Measurements from ENCODE around the gene TSPAN32. TPM values are rescaled to one million over a fixed set of nuclear protein-coding genes. Genes with fewer than 3 reads are reported as not detected.

The TSPAN32 gene
- total RNA-seq, 1 experiment from 2014 or later, result not detected

GRCh38 chr11:2300290-2300935 is 1.4 kb upstream of the TSPAN32 start:
- Histone ChIP-seq H3K36me3 (ENCODE audit: control insufficient read depth, insufficient read depth, low read length) (no peaks in the 10 kb centered on the region), H3K4me1 (ENCODE audit: control insufficient read depth, insufficient read depth, low read length) (no peaks in the 10 kb centered on the region), H3K4me3 (ENCODE audit: low read depth in 2 of 2, low read length in 2 of 2) (no peak overlapping the region), H3K9me3 (ENCODE audit: control insufficient read depth, insufficient read depth, low read depth, low read length) (no peaks in the 10 kb centered on the region), H3K27me3 (ENCODE audit: control insufficient read depth, insufficient read depth, low read length) (peaks cover 2% of the 10 kb centered on the region; the same call in 1 of the 2 replicates), H3K27ac (ENCODE audit: low read length) (no peak overlapping the region)
- in situ Hi-C loops (cut with HindIII; ENCODE audit: low pct_unique_long_range_greater_than_20kb, low sequenced_read_pairs), result no loop called here
- TF ChIP-seq REST (IDR thresholded peaks at IDR 0.05; ENCODE audit: insufficient read depth in 1 of 2, low read depth in 2 of 2, low read length in 1 of 2), result no peak
- TF ChIP-seq POLR2AphosphoS5 (IDR thresholded peaks at IDR 0.05; ENCODE audit: low read depth, low read length), result no peak
- TF ChIP-seq, protein P1, sequence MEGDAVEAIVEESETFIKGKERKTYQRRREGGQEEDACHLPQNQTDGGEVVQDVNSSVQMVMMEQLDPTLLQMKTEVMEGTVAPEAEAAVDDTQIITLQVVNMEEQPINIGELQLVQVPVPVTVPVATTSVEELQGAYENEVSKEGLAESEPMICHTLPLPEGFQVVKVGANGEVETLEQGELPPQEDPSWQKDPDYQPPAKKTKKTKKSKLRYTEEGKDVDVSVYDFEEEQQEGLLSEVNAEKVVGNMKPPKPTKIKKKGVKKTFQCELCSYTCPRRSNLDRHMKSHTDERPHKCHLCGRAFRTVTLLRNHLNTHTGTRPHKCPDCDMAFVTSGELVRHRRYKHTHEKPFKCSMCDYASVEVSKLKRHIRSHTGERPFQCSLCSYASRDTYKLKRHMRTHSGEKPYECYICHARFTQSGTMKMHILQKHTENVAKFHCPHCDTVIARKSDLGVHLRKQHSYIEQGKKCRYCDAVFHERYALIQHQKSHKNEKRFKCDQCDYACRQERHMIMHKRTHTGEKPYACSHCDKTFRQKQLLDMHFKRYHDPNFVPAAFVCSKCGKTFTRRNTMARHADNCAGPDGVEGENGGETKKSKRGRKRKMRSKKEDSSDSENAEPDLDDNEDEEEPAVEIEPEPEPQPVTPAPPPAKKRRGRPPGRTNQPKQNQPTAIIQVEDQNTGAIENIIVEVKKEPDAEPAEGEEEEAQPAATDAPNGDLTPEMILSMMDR (IDR thresholded peaks at IDR 0.05), result no peak
- no peak for TF ChIP-seq TCF7L2 (IDR thresholded peaks at IDR 0.05; ENCODE audit: low read depth, low read length)
- TF ChIP-seq SIN3A (IDR thresholded peaks at IDR 0.05; ENCODE audit: borderline replicate concordance, insufficient read depth, low read depth, low read length), result no peak
- DNase-seq (ENCODE audit: low read depth, low spot score) (no peak), ATAC-seq (no peak)
- intact Hi-C loops (cut with micrococcal nuclease; ENCODE audit: unreplicated experiment), result no loop called here
- CTCF ChIA-PET, result interaction anchor here (2.9 to 3.8 kb wide), 2 partner anchors 114 to 119 kb away, joined by 9 to 21 read pairs; no protein-coding TSS in a partner anchor
- no TSS peak for BruUV-seq (replicated peaks)
- POLR2A ChIA-PET, result interaction anchor here (0.5 kb wide), 1 partner anchor 71 kb away, joined by 3 read pairs; no protein-coding TSS in a partner anchor

DNA sequence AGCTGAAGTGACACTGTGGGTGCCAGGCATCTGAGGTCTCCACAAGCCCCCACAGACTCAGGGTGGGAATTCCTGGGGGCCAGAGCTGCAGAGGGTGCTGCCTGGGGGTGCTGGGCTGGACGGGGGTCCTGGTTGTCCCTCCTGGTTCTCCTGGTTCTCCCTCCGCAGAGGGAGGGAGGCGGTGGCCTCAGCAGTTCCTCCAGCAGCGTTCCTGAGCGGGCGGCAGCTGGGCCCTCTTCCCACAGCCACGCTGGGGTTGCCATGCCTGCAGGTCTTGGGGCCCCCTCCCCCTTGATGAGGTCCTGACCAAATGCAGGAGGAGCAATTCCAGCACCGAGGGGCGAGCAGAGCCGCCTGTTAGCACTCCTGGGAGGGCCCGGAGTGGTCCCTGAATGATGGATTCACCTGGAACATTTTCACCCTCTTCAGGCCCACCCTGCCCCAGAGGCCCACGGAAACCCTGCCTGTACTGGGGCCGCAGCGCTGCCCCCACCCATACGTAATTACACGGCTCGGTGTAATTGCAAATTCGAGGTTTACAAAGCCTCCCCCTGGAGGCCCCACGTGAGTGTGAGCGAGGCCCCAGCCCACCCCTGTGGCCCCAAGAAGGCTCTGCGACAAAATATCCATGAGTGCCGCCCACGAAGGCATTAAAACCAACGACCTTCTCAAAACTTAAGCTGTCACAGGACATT is 730 bp upstream of the TSPAN32 start:
- no peak overlapping the region for H3K4me3 ChIP-seq (ENCODE audit: low read depth in 2 of 2, low read length in 2 of 2)
- no peaks in the 10 kb centered on the region for H3K4me1 ChIP-seq (ENCODE audit: control insufficient read depth, insufficient read depth, low read length)
- TF ChIP-seq REST (IDR thresholded peaks at IDR 0.05; ENCODE audit: insufficient read depth in 1 of 2, low read depth in 2 of 2, low read length in 1 of 2) (no peak), TCF7L2 (IDR thresholded peaks at IDR 0.05; ENCODE audit: low read depth, low read length) (no peak), SIN3A (IDR thresholded peaks at IDR 0.05; ENCODE audit: borderline replicate concordance, insufficient read depth, low read depth, low read length) (no peak), POLR2AphosphoS5 (IDR thresholded peaks at IDR 0.05; ENCODE audit: low read depth, low read length) (no peak)
- TF ChIP-seq, protein P1 (IDR thresholded peaks at IDR 0.05), result no peak
- H3K27me3 ChIP-seq (ENCODE audit: control insufficient read depth, insufficient read depth, low read length), result no peaks in the 10 kb centered on the region
- POLR2A ChIA-PET, result no interaction called here
- CTCF ChIA-PET, result interaction anchor here (0.6 to 3.8 kb wide), 4 partner anchors 17 to 306 kb away, joined by 3 to 21 read pairs (median 4); no protein-coding TSS in a partner anchor
- intact Hi-C loops (cut with micrococcal nuclease; ENCODE audit: unreplicated experiment), result no loop called here
- H3K9me3 ChIP-seq (ENCODE audit: control insufficient read depth, insufficient read depth, low read depth, low read length), result no peaks in the 10 kb centered on the region
- DNase-seq (ENCODE audit: low read depth, low spot score) (no peak), ATAC-seq (no peak)
- in situ Hi-C loops (cut with HindIII; ENCODE audit: low pct_unique_long_range_greater_than_20kb, low sequenced_read_pairs), result no loop called here
- no peak overlapping the region for H3K27ac ChIP-seq (ENCODE audit: low read length)
- BruUV-seq (replicated peaks), result no TSS peak
- no peaks in the 10 kb centered on the region for H3K36me3 ChIP-seq (ENCODE audit: control insufficient read depth, insufficient read depth, low read length)
